SKM-1 treated with dmso at 0.1 percent for 144 hours (cell line): ENCODE measurements around the gene OPCML.
"Not testable (repeated sequence)": the region's sequence is repeated elsewhere in the genome, so short reads cannot be mapped to it uniquely, and the experiment has no call there.

Experiments
- DNase-seq: peaks from one replicate; lab custom pipeline; 2025; ENCODE audit not compliant: unreplicated experiment; lab: John Stamatoyannopoulos, UW

Gene OPCML

GRCh38 chr11:132423266-132423665 lies 1109.0 kb downstream of the OPCML start:
- no peak for DNase-seq

- DNase-seq = no peak
Measured at GRCh38 chr11:132422722-132423121, 1109.6 kb downstream of the OPCML start.

GRCh38 chr11:132421555-132421954 lies 1110.7 kb downstream of the OPCML start:
- DNase-seq = no peak

GRCh38 chr11:132414451-132414850 lies 1117.8 kb downstream of the OPCML start:
- DNase-seq = no peak

- no peak for DNase-seq
Measured at GRCh38 chr11:132410383-132410782, 1121.9 kb downstream of the OPCML start.

GRCh38 chr11:132409573-132410355 lies 1122.5 kb downstream of the OPCML start:
- DNase-seq = no peak

GRCh38 chr11:132408877-132409276 lies 1123.4 kb downstream of the OPCML start:
- no peak for DNase-seq

- no peak for DNase-seq
Measured at GRCh38 chr11:132405728-132406127, 1126.6 kb downstream of the OPCML start.

- no peak for DNase-seq
Measured at GRCh38 chr11:132402071-132402684, 1130.1 kb downstream of the OPCML start.

- DNase-seq = no peak
Measured at GRCh38 chr11:132396318-132396717, 1136.0 kb downstream of the OPCML start.

GRCh38 chr11:132395434-132395833 lies 1136.9 kb downstream of the OPCML start:
- DNase-seq = no peak

- no peak for DNase-seq
Measured at GRCh38 chr11:132379540-132379939, 1152.8 kb downstream of the OPCML start.

GRCh38 chr11:132373405-132374143 lies 1158.7 kb downstream of the OPCML start:
- no peak for DNase-seq

- DNase-seq = not testable (repeated sequence)
Measured at GRCh38 chr11:132370114-132370513, 1162.2 kb downstream of the OPCML start.

- no peak for DNase-seq
Measured at GRCh38 chr11:132367293-132367692, 1165.0 kb downstream of the OPCML start.

GRCh38 chr11:132365650-132366049 lies 1166.7 kb downstream of the OPCML start:
- DNase-seq = no peak
